Naive thymus-derived CD4-positive, alpha-beta T cell (primary cell): ENCODE results near the gene ABI1. TPM values are rescaled to one million over a fixed set of nuclear protein-coding genes. Genes with fewer than 3 reads are reported as not detected.
A peak's percentile ranks its signal among the peaks of the same experiment; 100 is the strongest.

Experiments used
- ATAC-seq: fragments of 150-1000 bp; cut with Tn5 transposase; 2 replicates; pipeline ENCODE4 v1.10.0; 2021; ENCODE audit warnings: mild to moderate bottlenecking, moderate library complexity
- CTCF ChIA-PET: fragments of 350-600 bp; sonication (Branson Sonifier 250); formaldehyde crosslinking; loops from one replicate; lab custom pipeline; 2021; ENCODE audit warnings: antibody characterized with exemption; lab: Charles Lee
- POLR2A ChIA-PET: fragments of 350-600 bp; sonication (Branson Sonifier 250); formaldehyde crosslinking; loops from one replicate; lab custom pipeline; 2021; ENCODE audit warnings: antibody characterized with exemption, inconsistent platforms; lab: Charles Lee
- DNase-seq, 9 donors: peaks; one replicate each; pipeline versions ENCODE4 v3.0.0 to v3.0.0-alpha.2; 2020 to 2022; ENCODE audit warnings: mixed read lengths in 1 of 9
- H3K27ac ChIP-seq: one replicate; pipeline ENCODE4 v1.7.0; 2013; ENCODE audit warnings: mild to moderate bottlenecking, low read depth, low read length, moderate library complexity
- H3K27me3 ChIP-seq, 2 donors: one replicate each; pipeline ENCODE4 v1.7.0; 2013; ENCODE audit warnings: low read length in 2 of 2, mild to moderate bottlenecking in 2 of 2, moderate library complexity in 2 of 2; ENCODE audit not compliant: control insufficient read depth in 2 of 2, insufficient read depth in 2 of 2
- H3K36me3 ChIP-seq, 3 experiments: 1 replicate in 2 of 3; 2 replicates in 1 of 3; pipeline ENCODE4 v1.7.0; 2013; ENCODE audit warnings: low read length in 3 of 3, mild to moderate bottlenecking in 3 of 3, moderate library complexity in 1 of 3; ENCODE audit not compliant: insufficient read depth in 3 of 3, control insufficient read depth in 2 of 3
- H3K4me1 ChIP-seq, 2 donors: one replicate each; pipeline ENCODE4 v1.7.0; 2013; ENCODE audit warnings: low read length in 2 of 2, mild to moderate bottlenecking in 2 of 2, moderate library complexity in 1 of 2; ENCODE audit not compliant: control insufficient read depth in 2 of 2, insufficient read depth in 2 of 2
- H3K4me3 ChIP-seq: 2 replicates; pipeline ENCODE4 v1.7.0; 2013; ENCODE audit warnings: mild to moderate bottlenecking, low read length
- H3K9me3 ChIP-seq, 3 experiments: 1 replicate in 2 of 3; 2 replicates in 1 of 3; pipeline ENCODE4 v1.7.0; 2013; ENCODE audit warnings: low read length in 3 of 3; ENCODE audit not compliant: control insufficient read depth in 2 of 3
- H3K27ac Mint-ChIP-seq, 9 donors: one replicate each; pipeline ENCODE4 v1.8.0; 2020 to 2022; ENCODE audit warnings: mixed read lengths in 9 of 9, mild to moderate bottlenecking in 8 of 9, moderate library complexity in 5 of 9, inconsistent platforms in 2 of 9
- H3K27me3 Mint-ChIP-seq, 5 donors: one replicate each; pipeline ENCODE4 v1.8.0; 2021 to 2022; ENCODE audit warnings: mixed read lengths in 5 of 5, mild to moderate bottlenecking in 1 of 5
- H3K36me3 Mint-ChIP-seq, 5 donors: one replicate each; pipeline ENCODE4 v1.8.0; 2020 to 2022; ENCODE audit warnings: mixed read lengths in 5 of 5, mild to moderate bottlenecking in 3 of 5, inconsistent platforms in 1 of 5
- H3K4me1 Mint-ChIP-seq, 7 donors: one replicate each; pipeline ENCODE4 v1.8.0; 2020 to 2022; ENCODE audit warnings: mixed read lengths in 7 of 7, mild to moderate bottlenecking in 3 of 7, inconsistent platforms in 1 of 7
- H3K4me3 Mint-ChIP-seq, 10 donors: one replicate each; pipeline ENCODE4 v1.8.0; 2020 to 2022; ENCODE audit warnings: mild to moderate bottlenecking in 10 of 10, mixed read lengths in 10 of 10, moderate library complexity in 6 of 10, inconsistent platforms in 2 of 10
- H3K9me3 Mint-ChIP-seq, 11 donors: one replicate each; pipeline ENCODE4 v1.8.0; 2020 to 2022; ENCODE audit warnings: mixed read lengths in 11 of 11, mild to moderate bottlenecking in 4 of 11, inconsistent platforms in 1 of 11, moderate library complexity in 1 of 11
- intact Hi-C, 2 donors: fragments of 100-400 bp; cut with micrococcal nuclease; formaldehyde crosslinking; loops; one replicate each; pipeline ENCODE4 v1.15.1; 2023
- polyA plus RNA-seq, 2 donors: library from polyadenylated mRNA; unstranded; fragments of 300-500 nt; fragmentation: Illumina TruSeq; gene quantifications; one replicate each; pipeline ENCODE4 v1.2.3, GENCODE V29; 2021
- total RNA-seq, 6 experiments: library from RNA in 5 of 6; stranded (reverse) in 5 of 6; gene quantifications; 1 replicate in 5 of 6; 2 replicates in 1 of 6; pipeline ENCODE4 v1.2.3 and lab custom pipeline; 2021 to 2026

The ABI1 gene
- total and polyA plus RNA-seq, 7 experiments from 2014 or later: 61.9 to 73.7 (median 66.0) TPM

GRCh38 chr10:26829810-26830515 lies 30.8 kb downstream of the ABI1 start:
- H3K4me1 Mint-ChIP-seq: peaks cover 37 to 89% (median 66%) of the 10 kb centered on the region in 7 donors

GRCh38 chr10:26824015-26824690 lies 36.6 kb downstream of the ABI1 start:
- H3K27me3 ChIP-seq: no peaks in the 10 kb centered on the region
- peaks cover 8 to 32% (median 29%) of the 10 kb centered on the region in 5 donors for H3K36me3 Mint-ChIP-seq
- no peaks in the 10 kb centered on the region for H3K9me3 Mint-ChIP-seq
- ChIA-PET CTCF (interaction anchor here (0.6 to 1.4 kb wide), 3 partner anchors 51 to 1715 kb away, joined by 3 to 4 read pairs (median 3); no protein-coding TSS in a partner anchor), POLR2A (interaction anchor here (0.8 kb wide), 1 partner anchor 9 kb away, joined by 4 read pairs; no protein-coding TSS in a partner anchor)
- H3K27ac Mint-ChIP-seq: peak overlapping the region in 5 of 9 donors; percentile 2 to 66 (median 17)
- H3K9me3 ChIP-seq: no peaks in the 10 kb centered on the region
- H3K36me3 ChIP-seq: peaks cover 0 to 16% (median 0%) of the 10 kb centered on the region in 3 experiments
- no peak overlapping the region for H3K27ac ChIP-seq
- intact Hi-C loops: no loop called here
- peaks cover 0 to 7% of the 10 kb centered on the region in 2 donors for H3K4me1 ChIP-seq
- H3K4me1 Mint-ChIP-seq: peaks cover 34 to 80% (median 58%) of the 10 kb centered on the region in 7 donors
- DNase-seq (no peak), ATAC-seq (no peak)
- H3K4me3 ChIP-seq: no peak overlapping the region
- peak overlapping the region in 3 of 10 donors; percentile 2 to 18 (median 3) for H3K4me3 Mint-ChIP-seq
- no peaks in the 10 kb centered on the region for H3K27me3 Mint-ChIP-seq

More at GRCh38 chr10:26829810-26830515, 30.8 kb downstream of the ABI1 start:
- peak overlapping the region; percentile 4 to 64 (median 34) for H3K4me3 Mint-ChIP-seq
- CTCF ChIA-PET: no interaction called here
- Histone ChIP-seq H3K4me1 (peaks cover 11 to 12% of the 10 kb centered on the region in 2 donors), H3K9me3 (no peaks in the 10 kb centered on the region), H3K27me3 (no peaks in the 10 kb centered on the region), H3K27ac (no peak overlapping the region), H3K4me3 (no peak overlapping the region), H3K36me3 (no peaks in the 10 kb centered on the region)
- no peak for ATAC-seq
- peaks cover 0 to 3% (median 0%) of the 10 kb centered on the region in 11 donors for H3K9me3 Mint-ChIP-seq
- intact Hi-C loops: loop anchor here in 1 of 2 donors (2.0 kb wide), 1 partner anchor 17 kb away; no protein-coding TSS in a partner anchor
- H3K27me3 Mint-ChIP-seq: no peaks in the 10 kb centered on the region
- POLR2A ChIA-PET: no interaction called here
- peak overlapping the region in 7 of 9 donors; percentile 2 to 86 (median 46) for H3K27ac Mint-ChIP-seq
- peaks cover 0 to 34% (median 22%) of the 10 kb centered on the region in 5 donors for H3K36me3 Mint-ChIP-seq
- no peak for DNase-seq

GRCh38 chr10:26821699-26822570 lies 38.8 kb downstream of the ABI1 start:
- DNase-seq: no peak
- peaks cover 0 to 7% of the 10 kb centered on the region in 2 donors for H3K4me1 ChIP-seq
- Mint-ChIP-seq H3K27me3 (no peaks in the 10 kb centered on the region), H3K9me3 (no peaks in the 10 kb centered on the region), H3K27ac (no peak overlapping the region), H3K36me3 (peaks cover 8 to 46% (median 33%) of the 10 kb centered on the region in 5 donors), H3K4me1 (peaks cover 35 to 80% (median 62%) of the 10 kb centered on the region in 7 donors), H3K4me3 (peak overlapping the region in 2 of 10 donors; percentile 6 to 7)
- no peaks in the 10 kb centered on the region for H3K9me3 ChIP-seq
- intact Hi-C loops: loop anchor here in 1 of 2 donors (2.0 kb wide), 1 partner anchor 17 kb away; no protein-coding TSS in a partner anchor
- ATAC-seq: no peak
- peaks cover 0 to 16% (median 0%) of the 10 kb centered on the region in 3 experiments for H3K36me3 ChIP-seq
- POLR2A ChIA-PET: no interaction called here
- no peaks in the 10 kb centered on the region for H3K27me3 ChIP-seq
- no peak overlapping the region for H3K27ac ChIP-seq
- H3K4me3 ChIP-seq: no peak overlapping the region
- CTCF ChIA-PET: no interaction called here

- peaks cover 0 to 47% (median 29%) of the 10 kb centered on the region in 5 donors for H3K36me3 Mint-ChIP-seq
- Histone ChIP-seq H3K4me3 (no peak overlapping the region), H3K27ac (no peak overlapping the region), H3K27me3 (no peaks in the 10 kb centered on the region), H3K9me3 (no peaks in the 10 kb centered on the region), H3K4me1 (no peaks in the 10 kb centered on the region), H3K36me3 (no peaks in the 10 kb centered on the region)
- POLR2A ChIA-PET: interaction anchor here (0.7 kb wide), 1 partner anchor 9 kb away, joined by 4 read pairs; no protein-coding TSS in a partner anchor
- peak overlapping the region in 2 of 9 donors; percentile 29 to 38 for H3K27ac Mint-ChIP-seq
- ATAC-seq: no peak
- peaks cover 28 to 85% (median 75%) of the 10 kb centered on the region in 7 donors for H3K4me1 Mint-ChIP-seq
- intact Hi-C loops: loop anchor here in 1 of 2 donors (2.0 kb wide), 1 partner anchor 45 kb away; the partner anchor contains the start of gene ABI1
- H3K9me3 Mint-ChIP-seq: peaks cover 0 to 1% (median 0%) of the 10 kb centered on the region in 11 donors
- DNase-seq: no peak
- no peaks in the 10 kb centered on the region for H3K27me3 Mint-ChIP-seq
- CTCF ChIA-PET: interaction anchor here (1.3 kb wide), 1 partner anchor 90 kb away, joined by 5 read pairs; no protein-coding TSS in a partner anchor
- no peak overlapping the region for H3K4me3 Mint-ChIP-seq
These were observed 45.3 kb downstream of the ABI1 start for GRCh38 chr10:26815500-26815899.

- no peak overlapping the region for H3K4me3 Mint-ChIP-seq
- no peak for ATAC-seq
- no peaks in the 10 kb centered on the region for H3K36me3 ChIP-seq
- peak overlapping the region in 1 of 9 donors; percentile 55 for H3K27ac Mint-ChIP-seq
- H3K36me3 Mint-ChIP-seq: peaks cover 0 to 33% (median 7%) of the 10 kb centered on the region in 5 donors
- peaks cover 0 to 1% (median 0%) of the 10 kb centered on the region in 11 donors for H3K9me3 Mint-ChIP-seq
- no peak for DNase-seq
- no peaks in the 10 kb centered on the region for H3K27me3 Mint-ChIP-seq
- H3K9me3 ChIP-seq: no peaks in the 10 kb centered on the region
- peaks cover 11 to 13% of the 10 kb centered on the region in 2 donors for H3K4me1 ChIP-seq
- H3K27me3 ChIP-seq: no peaks in the 10 kb centered on the region
- ChIA-PET CTCF (interaction anchor here (0.6 kb wide), 1 partner anchor 25 kb away, joined by 3 read pairs; no protein-coding TSS in a partner anchor), POLR2A (interaction anchor here (0.6 kb wide), 1 partner anchor 128 kb away, joined by 4 read pairs; no protein-coding TSS in a partner anchor)
- intact Hi-C loops: no loop called here
- no peak overlapping the region for H3K4me3 ChIP-seq
- peaks cover 31 to 86% (median 76%) of the 10 kb centered on the region in 7 donors for H3K4me1 Mint-ChIP-seq
- H3K27ac ChIP-seq: no peak overlapping the region
These were observed 50.2 kb downstream of the ABI1 start for GRCh38 chr10:26810435-26811026.
